ENCODE measurements around the gene CEP128. TPM values are rescaled to one million over a fixed set of nuclear protein-coding genes. Genes with fewer than 3 reads are reported as not detected.

Gene CEP128
- total RNA-seq, 2 experiments from 2014 or later, result 24.7 to 26.0 TPM

DNA sequence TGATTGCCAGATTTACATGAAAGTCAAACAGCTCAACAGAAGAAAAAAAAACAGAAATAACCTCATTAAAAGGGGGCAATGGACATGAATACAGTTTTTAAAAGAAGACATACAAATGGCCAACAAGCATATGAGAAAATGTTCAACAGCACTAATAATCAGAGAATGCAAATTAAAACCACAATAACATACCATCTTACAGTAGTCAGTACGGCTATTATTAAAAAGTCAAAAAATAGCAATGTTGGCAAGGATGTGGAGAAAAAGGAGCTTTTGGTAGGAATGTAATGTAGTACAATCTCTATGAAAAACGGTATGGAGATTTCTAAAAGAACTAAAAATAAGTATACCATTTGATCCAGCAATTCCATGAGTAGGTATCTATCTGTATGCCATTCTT is 272.1 kb downstream of the CEP128 start:
- no peak for DNase-seq
- Mint-ChIP-seq H3K9me3 (peaks cover 17% of the 10 kb centered on the region), H3K27ac (no peak overlapping the region), H3K27me3 (no peaks in the 10 kb centered on the region), H3K4me3 (no peak overlapping the region), H3K4me1 (peaks cover 3% of the 10 kb centered on the region), H3K36me3 (ENCODE audit: low read depth) (peaks cover 20% of the 10 kb centered on the region)
- ChIA-PET POLR2A (no interaction called here), CTCF (no interaction called here)

- peaks cover 15% of the 10 kb centered on the region for H3K9me3 Mint-ChIP-seq
- H3K36me3 Mint-ChIP-seq (ENCODE audit: low read depth), result peaks cover 20% of the 10 kb centered on the region
- POLR2A ChIA-PET, result no interaction called here
- H3K4me1 Mint-ChIP-seq, result peaks cover 3% of the 10 kb centered on the region
- no peak for DNase-seq
- CTCF ChIA-PET, result no interaction called here
- H3K4me3 Mint-ChIP-seq, result no peak overlapping the region
- no peaks in the 10 kb centered on the region for H3K27me3 Mint-ChIP-seq
- no peak overlapping the region for H3K27ac Mint-ChIP-seq
Measured at GRCh38 chr14:80664576-80664975, 277.0 kb downstream of the CEP128 start.

DNA sequence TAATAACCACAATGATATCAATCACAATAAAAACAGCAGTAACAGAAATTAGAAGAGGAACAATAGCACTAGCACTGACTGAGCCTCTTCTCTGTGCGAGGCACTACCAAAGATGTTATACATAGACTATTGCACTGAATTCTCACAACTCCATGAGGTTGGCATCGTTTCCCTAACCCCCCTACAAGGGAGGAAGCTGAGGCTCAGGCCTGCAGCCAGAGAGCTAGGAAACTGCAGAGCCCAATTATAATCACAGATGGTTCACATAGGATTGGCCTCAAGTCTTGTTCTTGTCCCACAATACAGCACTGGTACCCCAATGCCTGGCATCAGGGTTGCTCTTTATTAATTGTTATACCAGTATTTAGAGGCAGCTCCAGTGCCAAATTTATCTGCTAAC is 278.0 kb downstream of the CEP128 start:
- CTCF ChIA-PET, result no interaction called here
- Mint-ChIP-seq H3K9me3 (peaks cover 8% of the 10 kb centered on the region), H3K27me3 (no peaks in the 10 kb centered on the region), H3K4me1 (peaks cover 3% of the 10 kb centered on the region), H3K36me3 (ENCODE audit: low read depth) (peaks cover 14% of the 10 kb centered on the region), H3K27ac (no peak overlapping the region), H3K4me3 (no peak overlapping the region)
- DNase-seq, result no peak
- POLR2A ChIA-PET, result no interaction called here

DNA sequence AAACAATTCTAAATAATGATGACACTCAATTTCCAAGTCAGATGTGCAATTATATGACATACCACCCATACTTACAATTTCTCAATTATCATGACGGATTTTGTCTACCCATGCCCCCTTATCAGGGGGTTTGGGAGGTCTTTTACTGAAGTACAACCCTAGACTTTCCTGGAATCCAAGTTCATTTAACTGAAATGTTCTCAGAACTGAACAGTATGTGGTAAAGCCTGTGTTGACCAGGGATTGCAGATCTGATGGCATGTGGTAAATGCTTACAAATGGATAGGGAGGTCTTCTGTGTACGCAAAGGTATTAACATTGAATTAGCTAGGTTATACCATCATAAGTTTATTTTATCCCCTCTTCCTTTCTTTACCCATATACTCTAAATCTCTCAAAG is 281.8 kb downstream of the CEP128 start:
- ChIA-PET CTCF (no interaction called here), POLR2A (no interaction called here)
- H3K27me3 Mint-ChIP-seq, result no peaks in the 10 kb centered on the region
- H3K4me1 Mint-ChIP-seq, result peaks cover 3% of the 10 kb centered on the region
- H3K9me3 Mint-ChIP-seq, result no peaks in the 10 kb centered on the region
- no peak for DNase-seq
- peaks cover 5% of the 10 kb centered on the region for H3K36me3 Mint-ChIP-seq (ENCODE audit: low read depth)
- H3K27ac Mint-ChIP-seq, result no peak overlapping the region
- H3K4me3 Mint-ChIP-seq, result no peak overlapping the region

DNA sequence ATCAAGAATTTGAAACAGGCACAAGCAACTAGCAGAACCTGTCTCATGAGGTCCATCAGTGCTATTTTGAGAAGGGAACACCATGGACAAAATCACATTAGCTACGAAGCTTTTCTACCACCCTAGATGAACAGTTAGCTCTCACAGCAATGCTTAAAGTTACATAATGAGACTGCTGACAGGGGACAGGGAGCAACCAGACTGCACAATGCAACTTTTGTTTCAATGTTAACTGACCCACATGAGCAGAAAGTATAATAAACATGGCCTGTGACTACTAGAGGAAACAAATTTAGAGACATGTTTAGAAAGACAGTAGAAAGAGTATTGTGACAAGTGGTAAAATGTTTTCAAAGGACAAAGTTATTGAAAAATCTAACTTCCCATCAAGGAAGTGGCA is 282.8 kb downstream of the CEP128 start:
- H3K36me3 Mint-ChIP-seq (ENCODE audit: low read depth), result peaks cover 5% of the 10 kb centered on the region
- H3K27ac Mint-ChIP-seq, result no peak overlapping the region
- DNase-seq, result no peak
- no peak overlapping the region for H3K4me3 Mint-ChIP-seq
- CTCF ChIA-PET, result no interaction called here
- H3K9me3 Mint-ChIP-seq, result no peaks in the 10 kb centered on the region
- no peaks in the 10 kb centered on the region for H3K4me1 Mint-ChIP-seq
- H3K27me3 Mint-ChIP-seq, result no peaks in the 10 kb centered on the region
- POLR2A ChIA-PET, result no interaction called here

DNA sequence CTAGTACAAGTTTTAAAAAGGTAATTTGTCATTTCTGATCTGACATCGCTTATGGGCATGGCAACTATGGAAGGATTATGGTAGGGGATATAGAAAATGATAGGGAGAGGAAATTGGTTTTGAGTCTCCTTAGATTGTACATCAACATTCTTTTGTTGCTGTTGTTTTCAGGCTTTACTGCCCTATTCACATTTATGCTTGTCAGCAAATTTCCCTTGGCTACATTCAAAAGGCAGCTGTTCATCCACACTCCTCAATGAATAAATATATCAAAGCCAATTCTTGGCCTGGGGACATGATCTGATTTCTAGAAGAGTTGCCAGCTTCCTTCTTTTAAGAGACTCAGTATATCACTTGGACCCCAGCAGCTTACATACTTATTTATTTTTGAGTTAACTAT is 283.4 kb downstream of the CEP128 start:
- H3K4me3 Mint-ChIP-seq, result no peak overlapping the region
- no peaks in the 10 kb centered on the region for H3K27me3 Mint-ChIP-seq
- POLR2A ChIA-PET, result no interaction called here
- no peaks in the 10 kb centered on the region for H3K4me1 Mint-ChIP-seq
- H3K9me3 Mint-ChIP-seq, result peaks cover 6% of the 10 kb centered on the region
- no peak for DNase-seq
- H3K27ac Mint-ChIP-seq, result no peak overlapping the region
- peaks cover 7% of the 10 kb centered on the region for H3K36me3 Mint-ChIP-seq (ENCODE audit: low read depth)
- CTCF ChIA-PET, result no interaction called here

DNA sequence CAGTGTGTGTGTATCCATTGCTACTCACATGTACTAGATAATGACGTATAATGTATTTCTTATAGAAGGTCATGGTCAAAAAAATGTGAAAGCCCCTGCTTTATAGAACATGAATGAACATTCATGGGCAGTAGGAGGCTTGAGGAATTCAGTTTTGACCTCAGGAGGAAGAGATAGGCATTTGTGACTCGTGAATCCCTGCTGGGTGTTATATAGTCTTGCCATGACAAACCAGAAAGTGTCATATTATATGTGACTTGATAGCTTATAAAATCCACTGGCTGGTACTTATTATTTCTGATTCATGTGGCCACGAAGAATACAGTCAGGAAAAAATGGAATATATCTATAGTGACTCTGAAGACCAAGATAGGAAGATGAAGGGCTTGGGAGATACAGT is 287.6 kb downstream of the CEP128 start:
- ChIA-PET POLR2A (no interaction called here), CTCF (no interaction called here)
- Mint-ChIP-seq H3K36me3 (ENCODE audit: low read depth) (peaks cover 10% of the 10 kb centered on the region), H3K9me3 (peaks cover 15% of the 10 kb centered on the region), H3K4me3 (no peak overlapping the region), H3K27ac (no peak overlapping the region), H3K4me1 (no peaks in the 10 kb centered on the region), H3K27me3 (no peaks in the 10 kb centered on the region)
- no peak for DNase-seq

DNA sequence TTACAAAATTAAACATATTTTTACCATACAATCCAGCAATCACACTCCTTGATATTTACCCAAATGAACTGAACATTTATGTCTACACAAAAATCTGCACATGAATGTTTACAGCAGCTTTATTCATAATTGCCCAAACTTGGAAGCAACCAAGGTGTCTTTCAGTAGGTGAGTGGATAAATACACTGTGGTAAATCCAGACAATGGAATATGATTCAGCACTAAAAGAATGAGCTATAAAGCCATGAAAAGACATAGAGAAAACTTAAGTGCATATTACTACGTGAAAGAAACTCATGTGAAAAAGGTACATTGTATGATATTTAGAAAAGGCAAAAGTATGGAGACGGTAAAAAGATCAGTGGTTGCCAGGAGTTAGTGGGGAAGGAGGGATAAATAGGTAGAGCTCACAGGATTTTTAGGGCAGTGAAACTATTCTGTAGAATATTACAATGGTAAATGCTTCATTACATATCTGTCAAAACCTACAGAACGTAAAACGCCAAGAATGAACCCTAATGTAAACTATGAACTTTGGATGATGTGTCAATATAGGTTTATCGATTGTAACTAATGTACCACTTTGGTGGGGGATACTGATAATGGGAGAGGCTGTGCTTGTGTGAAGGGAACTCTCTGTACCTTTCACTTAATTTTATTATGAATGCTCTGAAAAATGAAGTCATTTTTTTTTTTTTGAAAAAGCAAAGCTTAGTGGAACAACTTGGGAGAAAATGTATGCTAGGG is 295.7 kb downstream of the CEP128 start:
- ChIA-PET POLR2A (no interaction called here), CTCF (no interaction called here)
- H3K27me3 Mint-ChIP-seq, result no peaks in the 10 kb centered on the region

GRCh38 chr14:80644826-80645225 is 296.7 kb downstream of the CEP128 start:
- DNase-seq, result no peak
- Mint-ChIP-seq H3K4me3 (no peak overlapping the region), H3K27ac (no peak overlapping the region), H3K36me3 (ENCODE audit: low read depth) (no peaks in the 10 kb centered on the region), H3K4me1 (no peaks in the 10 kb centered on the region), H3K9me3 (no peaks in the 10 kb centered on the region), H3K27me3 (no peaks in the 10 kb centered on the region)
- CTCF ChIA-PET, result no interaction called here
- POLR2A ChIA-PET, result no interaction called here

More for the DNA sequence above, 295.7 kb downstream of the CEP128 start:
- no peak for DNase-seq
- Mint-ChIP-seq H3K27ac (no peak overlapping the region), H3K36me3 (ENCODE audit: low read depth) (peaks cover 3% of the 10 kb centered on the region), H3K4me1 (no peaks in the 10 kb centered on the region), H3K9me3 (peaks cover 2% of the 10 kb centered on the region), H3K4me3 (no peak overlapping the region)

- Mint-ChIP-seq H3K36me3 (ENCODE audit: low read depth) (no peaks in the 10 kb centered on the region), H3K4me3 (no peak overlapping the region), H3K27ac (no peak overlapping the region), H3K4me1 (no peaks in the 10 kb centered on the region), H3K27me3 (no peaks in the 10 kb centered on the region), H3K9me3 (no peaks in the 10 kb centered on the region)
- ChIA-PET POLR2A (no interaction called here), CTCF (no interaction called here)
- no peak for DNase-seq
Measured at GRCh38 chr14:80638620-80639515, 302.7 kb downstream of the CEP128 start.

GRCh38 chr14:80637756-80638619 is 303.6 kb downstream of the CEP128 start:
- Mint-ChIP-seq H3K4me3 (no peak overlapping the region), H3K36me3 (ENCODE audit: low read depth) (no peaks in the 10 kb centered on the region), H3K9me3 (no peaks in the 10 kb centered on the region), H3K27ac (no peak overlapping the region), H3K4me1 (no peaks in the 10 kb centered on the region), H3K27me3 (no peaks in the 10 kb centered on the region)
- DNase-seq, result no peak
- ChIA-PET CTCF (no interaction called here), POLR2A (no interaction called here)

GRCh38 chr14:80636071-80636470 is 305.5 kb downstream of the CEP128 start:
- Mint-ChIP-seq H3K4me3 (no peak overlapping the region), H3K9me3 (no peaks in the 10 kb centered on the region), H3K27ac (no peak overlapping the region), H3K4me1 (no peaks in the 10 kb centered on the region), H3K27me3 (no peaks in the 10 kb centered on the region), H3K36me3 (ENCODE audit: low read depth) (no peaks in the 10 kb centered on the region)
- ChIA-PET CTCF (no interaction called here), POLR2A (no interaction called here)
- no peak for DNase-seq

GRCh38 chr14:80634106-80634758 is 307.3 kb downstream of the CEP128 start:
- H3K27ac Mint-ChIP-seq, result no peak overlapping the region
- no peaks in the 10 kb centered on the region for H3K27me3 Mint-ChIP-seq
- ChIA-PET CTCF (no interaction called here), POLR2A (no interaction called here)
- no peaks in the 10 kb centered on the region for H3K9me3 Mint-ChIP-seq
- H3K36me3 Mint-ChIP-seq (ENCODE audit: low read depth), result no peaks in the 10 kb centered on the region
- no peaks in the 10 kb centered on the region for H3K4me1 Mint-ChIP-seq
- DNase-seq, result no peak
- no peak overlapping the region for H3K4me3 Mint-ChIP-seq
